SH-SY5Y (cell line): ENCODE results near the gene ATE1.

Experiments
- GATA2 ChIP-seq: IDR thresholded peaks from 2 replicates; pipeline ENCODE4 v1.6.1; 2011; ENCODE audit warnings: mild to moderate bottlenecking, low read depth, low read length
- GATA3 ChIP-seq: IDR thresholded peaks from 2 replicates; pipeline ENCODE4 v1.6.1; 2011; ENCODE audit warnings: low read depth, mild to moderate bottlenecking, low read length, moderate library complexity

DNA sequence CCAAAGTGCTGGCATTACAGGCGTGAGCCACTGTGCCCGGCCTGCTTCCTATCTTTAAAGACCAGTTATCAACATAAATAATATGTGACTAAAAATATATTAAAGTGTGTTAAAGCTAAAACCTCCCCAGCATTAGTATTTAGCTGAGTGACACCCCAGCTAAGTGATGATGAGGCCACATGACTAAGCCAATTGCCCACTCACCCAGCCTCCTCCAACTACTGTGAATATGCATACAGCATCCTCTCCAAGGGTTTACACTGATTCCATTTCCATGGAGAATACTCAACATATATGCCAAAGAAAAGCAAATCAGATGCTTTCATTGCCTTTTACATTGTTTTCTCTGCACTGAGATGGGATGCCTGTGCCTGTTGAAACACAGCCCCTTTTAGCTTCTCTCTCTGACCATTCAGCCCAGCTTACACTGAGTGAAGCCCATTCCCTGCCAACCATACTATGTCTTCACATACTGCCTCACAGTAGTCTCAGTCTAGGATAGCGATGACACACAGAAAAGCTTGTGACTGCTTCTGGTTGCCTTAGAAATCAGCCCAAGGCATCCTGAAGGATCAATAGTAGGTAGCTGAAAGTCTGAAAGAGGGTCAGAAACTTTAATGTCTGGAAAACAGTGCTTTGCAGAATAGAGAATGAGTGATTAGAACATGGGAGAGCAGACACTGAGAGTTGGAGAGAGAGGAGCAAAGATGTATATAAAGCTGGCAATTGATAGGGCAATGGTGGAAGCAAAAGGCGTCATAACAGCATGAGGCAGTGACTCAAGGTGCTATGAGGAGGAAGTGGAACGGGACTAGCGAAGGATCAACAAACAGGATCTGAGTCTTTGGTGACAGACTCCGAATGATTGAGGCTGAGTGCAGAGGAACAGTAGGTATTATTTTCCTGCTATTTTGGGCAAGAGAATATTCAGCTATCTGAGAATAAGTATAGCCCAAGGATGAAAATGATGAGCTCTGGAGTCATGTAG, 19.8 kb upstream of the ATE1 start:
- no peak for TF ChIP-seq GATA2
- TF ChIP-seq GATA3 = no peak
